NCI-H82 treated with DMSO at 0.1 percent for 48 hours (cell line): Measurements from ENCODE around the gene RAD51AP1.
"Not testable (repeated sequence)": the region's sequence is repeated elsewhere in the genome, so short reads cannot be mapped to it uniquely, and the experiment has no call there.

ENCODE experiments used
- DNase-seq: peaks from one replicate; lab custom pipeline; 2025; ENCODE audit not compliant: unreplicated experiment; lab: John Stamatoyannopoulos, UW

Gene RAD51AP1

GRCh38 chr12:4538207-4539160 lies at the start of gene RAD51AP1:
Gene RAD51AP1, plus strand, starts transcription at chr12:4538890. Its CDS starts 50 bp downstream, at chr12:4538940.
- peak; percentile 95 for DNase-seq

- no peak for DNase-seq
Measured at GRCh38 chr12:4489556-4489955, 49.1 kb upstream of the RAD51AP1 start.

DNA sequence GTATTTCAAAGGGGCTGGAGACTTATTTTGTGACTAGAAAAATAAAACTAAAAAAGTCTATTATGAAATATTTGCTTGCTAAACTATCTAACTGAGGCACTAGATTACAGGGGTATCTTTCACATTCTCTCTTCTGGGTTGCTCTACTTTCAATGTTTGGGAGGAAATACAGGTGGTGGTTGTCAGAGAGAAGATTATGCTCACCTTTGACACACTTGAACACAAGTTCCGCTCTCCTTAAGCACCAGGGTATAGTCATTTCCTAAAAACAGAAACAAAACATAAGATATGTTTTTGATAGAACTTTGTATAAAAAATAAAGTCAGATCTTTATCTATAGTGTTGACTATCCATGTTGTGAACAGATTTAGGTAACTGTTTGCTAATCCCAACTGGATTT lies 47.7 kb upstream of the RAD51AP1 start:
- DNase-seq, result no peak

DNA sequence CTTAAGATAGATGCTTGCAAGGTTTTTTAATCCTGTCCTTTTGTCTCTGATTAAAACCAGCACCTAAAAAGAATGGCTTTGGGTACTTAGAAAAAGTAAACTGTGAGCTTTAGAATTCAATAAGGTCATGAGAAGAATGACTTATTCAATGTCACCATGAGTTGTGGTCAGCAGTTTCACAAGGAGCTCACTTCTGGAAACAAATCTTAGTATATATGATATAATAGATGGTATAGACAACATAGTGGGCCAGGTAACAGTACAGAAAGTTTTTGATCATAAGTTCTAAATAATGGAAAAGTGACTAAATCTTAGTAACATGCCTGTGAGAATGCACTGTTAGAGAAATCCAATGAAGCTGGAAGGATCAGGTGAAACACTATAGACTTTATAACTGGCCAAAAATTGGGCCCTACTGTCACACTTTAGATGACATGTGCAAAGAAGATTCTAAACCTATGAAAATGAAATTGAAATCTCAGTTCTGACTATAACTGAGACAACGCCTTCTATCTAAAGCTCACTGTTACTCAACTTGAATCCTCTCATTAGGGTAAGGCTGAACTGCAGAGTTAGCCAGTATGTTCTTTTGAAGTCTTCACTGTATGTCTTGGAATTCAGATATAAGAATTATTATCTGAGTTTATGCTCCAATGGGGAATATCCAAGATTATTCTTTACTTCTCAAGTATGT lies 42.4 kb upstream of the RAD51AP1 start:
- DNase-seq, result no peak

DNA sequence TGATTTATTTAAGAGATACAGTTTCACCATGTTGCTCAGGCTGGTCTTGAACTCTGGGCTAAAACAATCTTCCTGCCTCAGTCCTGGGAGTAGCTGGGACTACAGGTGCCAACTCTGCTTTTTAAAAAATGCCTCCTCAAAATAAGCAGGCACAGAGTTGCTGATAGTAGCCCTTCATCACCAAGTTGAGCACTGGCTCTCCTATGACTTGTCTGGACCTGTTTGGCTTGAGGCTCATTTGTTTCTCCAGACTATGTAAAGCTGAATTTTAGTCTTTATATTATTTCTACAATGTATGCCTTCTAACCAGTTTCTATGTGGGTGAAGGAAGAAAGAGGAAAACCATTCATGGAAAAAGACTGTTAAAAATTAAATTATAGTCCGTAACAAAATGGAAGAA lies 39.5 kb upstream of the RAD51AP1 start:
- no peak for DNase-seq

DNA sequence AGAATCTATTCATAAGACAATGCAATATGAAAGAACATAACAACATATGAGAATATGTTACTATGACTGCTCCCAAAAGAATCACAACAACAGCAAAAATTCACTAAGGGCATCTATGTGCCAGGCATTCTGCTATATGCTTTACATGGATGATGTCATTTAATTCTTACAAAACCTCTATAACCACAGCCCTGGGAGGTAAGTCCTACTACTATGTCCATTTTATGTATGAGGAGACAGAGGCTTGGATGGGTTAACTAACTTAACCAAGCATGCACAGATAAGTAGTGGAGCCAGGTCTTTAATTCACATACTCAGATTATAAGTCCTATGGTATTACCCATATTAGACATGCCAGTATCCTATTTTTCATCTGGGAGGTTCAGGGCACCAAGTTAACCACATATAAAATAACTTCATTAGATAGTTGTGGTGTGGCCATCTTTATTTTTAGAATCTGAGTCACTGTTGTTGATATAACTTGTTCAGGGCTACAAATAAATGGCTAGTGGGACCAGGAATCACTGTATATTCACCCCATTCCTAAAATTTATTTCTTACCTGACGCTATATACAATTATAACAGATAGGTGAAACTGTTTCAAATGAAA lies 33.2 kb upstream of the RAD51AP1 start:
- no peak for DNase-seq

DNA sequence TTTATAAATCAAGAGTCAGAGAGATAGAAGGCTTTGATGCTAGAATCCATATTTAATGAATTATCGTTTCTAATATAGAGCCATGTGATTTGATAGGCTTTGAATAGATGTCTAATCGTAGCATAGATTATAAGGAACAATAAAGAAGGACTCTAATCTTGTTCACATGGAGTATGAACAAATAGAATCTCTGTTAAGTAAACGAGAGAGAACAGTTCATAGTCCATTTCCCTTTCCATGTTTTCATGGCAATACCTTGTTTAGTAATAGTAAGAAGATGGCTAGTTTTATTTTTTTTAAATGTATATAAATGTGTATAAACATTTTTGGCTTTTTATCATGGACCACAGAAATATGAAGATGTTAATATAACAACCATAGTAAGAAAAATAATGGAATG lies 32.3 kb upstream of the RAD51AP1 start:
- no peak for DNase-seq

GRCh38 chr12:4506870-4507269 lies 31.8 kb upstream of the RAD51AP1 start:
- DNase-seq, result no peak

DNA sequence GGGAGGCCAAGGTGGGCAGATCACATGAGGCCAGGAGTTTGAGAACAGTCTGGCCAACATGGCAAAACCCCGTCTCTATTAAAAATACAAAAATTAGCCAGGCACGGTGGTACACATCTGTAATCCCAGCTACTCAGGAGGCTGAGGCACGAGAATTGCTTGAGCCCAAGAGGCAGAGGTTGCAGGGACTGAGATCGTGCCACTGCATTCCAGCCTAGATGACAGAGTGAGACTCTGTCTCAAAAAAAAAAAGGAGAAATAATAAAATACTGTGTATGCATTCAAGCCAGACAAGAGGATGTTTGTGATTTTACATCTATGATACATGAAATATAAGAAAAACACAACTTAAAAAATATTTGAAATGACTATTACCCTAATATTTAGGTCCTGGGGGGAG lies 30.2 kb upstream of the RAD51AP1 start:
- DNase-seq, result not testable (repeated sequence)

GRCh38 chr12:4509269-4509668 lies 29.4 kb upstream of the RAD51AP1 start:
- not testable (repeated sequence) for DNase-seq

DNA sequence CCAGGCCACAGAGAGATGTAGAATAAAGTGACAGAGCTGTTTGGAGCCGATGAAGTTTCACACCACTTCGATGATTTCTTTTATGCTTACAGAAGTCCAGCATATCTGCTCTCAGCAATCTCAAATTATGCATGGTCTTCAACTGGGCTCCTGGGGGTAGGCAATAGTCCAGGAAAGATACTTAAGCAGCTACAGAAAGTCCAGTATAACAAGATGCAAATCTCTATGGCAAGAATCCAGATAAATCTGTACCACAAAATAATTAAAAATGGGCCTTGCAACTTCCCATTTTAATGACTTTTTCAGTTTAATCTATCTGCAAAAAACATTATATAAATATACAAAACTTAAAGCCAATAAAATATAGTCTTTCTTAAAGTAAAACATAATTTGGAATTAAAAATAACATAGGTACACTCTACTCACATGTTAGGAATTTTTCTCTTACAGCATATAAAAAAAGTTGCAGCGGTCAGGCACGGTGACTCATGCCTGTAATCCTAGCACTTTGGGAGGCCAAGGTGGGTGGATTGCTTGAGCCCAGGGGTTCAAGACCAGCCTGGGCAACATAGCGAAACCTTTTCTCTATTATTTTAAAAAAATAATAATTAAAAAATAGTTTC lies 20.5 kb upstream of the RAD51AP1 start:
- no peak for DNase-seq

DNA sequence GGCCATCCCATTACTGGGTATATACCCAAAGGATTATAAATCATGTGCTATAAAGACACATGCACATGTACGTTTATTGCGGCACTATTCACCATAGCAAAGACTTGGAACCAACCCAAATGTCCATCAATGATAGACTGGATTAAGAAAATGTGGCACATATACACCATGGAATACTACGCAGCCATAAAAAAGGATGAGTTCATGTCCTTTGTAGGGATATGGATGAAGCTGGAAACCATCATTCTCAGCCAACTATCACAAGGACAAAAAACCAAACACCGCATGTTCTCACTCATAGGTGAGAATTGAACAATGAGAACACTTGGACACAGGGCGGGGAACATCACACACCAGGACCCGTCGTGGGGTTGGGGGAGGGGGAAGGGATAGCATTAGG lies 15.2 kb upstream of the RAD51AP1 start:
- DNase-seq, result not testable (repeated sequence)

- DNase-seq, result peak; percentile 5
Measured at GRCh38 chr12:4526923-4527546, 11.7 kb upstream of the RAD51AP1 start.

- no peak for DNase-seq
Measured at GRCh38 chr12:4530160-4530559, 8.5 kb upstream of the RAD51AP1 start.

DNA sequence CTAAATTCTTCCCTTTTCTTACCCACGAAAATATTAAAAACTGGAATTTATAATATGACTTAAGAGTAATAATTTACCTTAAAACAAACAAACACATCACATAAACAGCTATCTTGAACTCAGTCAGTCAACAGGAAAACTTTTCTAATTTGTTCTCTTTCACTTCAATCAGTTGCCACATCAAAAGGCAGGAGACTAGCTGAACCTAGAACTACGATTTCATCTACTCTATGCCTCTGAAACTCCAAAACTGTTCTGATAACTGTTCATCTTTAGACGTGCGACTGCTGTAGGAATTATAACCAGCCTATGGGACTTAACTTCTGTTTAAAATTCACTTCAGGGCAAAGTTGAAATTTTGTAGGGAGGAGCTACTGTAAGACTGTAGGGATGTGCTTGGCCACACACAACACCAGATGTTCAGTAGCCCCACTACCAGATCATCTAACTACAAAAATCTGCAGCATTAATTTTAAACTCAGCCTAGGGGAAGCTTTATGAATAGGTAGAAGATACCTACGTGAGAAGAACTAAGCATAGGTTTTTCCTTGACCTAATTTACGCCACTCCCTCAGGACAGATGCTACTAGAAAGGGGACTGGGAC lies 7.6 kb upstream of the RAD51AP1 start:
- no peak for DNase-seq

DNA sequence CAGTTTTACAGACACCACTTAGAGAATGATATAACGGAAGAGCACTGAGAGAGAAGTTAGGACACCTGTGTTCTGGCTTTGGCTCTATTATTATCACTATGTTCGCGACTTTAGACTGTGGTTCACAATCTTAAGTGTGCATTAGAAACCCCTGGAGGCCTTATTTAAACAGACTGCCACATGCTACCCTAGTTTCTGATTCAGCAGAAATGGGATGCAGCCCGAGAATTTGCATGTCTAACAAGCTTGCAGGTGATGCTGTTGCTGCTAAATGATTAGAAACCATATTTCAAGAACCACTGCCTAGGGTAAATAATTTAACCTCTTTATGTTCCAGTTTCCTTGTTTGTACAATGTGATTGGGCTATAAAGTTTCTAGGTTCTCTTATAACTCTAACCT lies 3.6 kb upstream of the RAD51AP1 start:
- DNase-seq, result no peak

GRCh38 chr12:4535871-4536270 lies 2.8 kb upstream of the RAD51AP1 start:
- DNase-seq, result no peak

GRCh38 chr12:4539167-4539870 lies 629 bp downstream of the RAD51AP1 start:
- DNase-seq, result peak; percentile 36

DNA sequence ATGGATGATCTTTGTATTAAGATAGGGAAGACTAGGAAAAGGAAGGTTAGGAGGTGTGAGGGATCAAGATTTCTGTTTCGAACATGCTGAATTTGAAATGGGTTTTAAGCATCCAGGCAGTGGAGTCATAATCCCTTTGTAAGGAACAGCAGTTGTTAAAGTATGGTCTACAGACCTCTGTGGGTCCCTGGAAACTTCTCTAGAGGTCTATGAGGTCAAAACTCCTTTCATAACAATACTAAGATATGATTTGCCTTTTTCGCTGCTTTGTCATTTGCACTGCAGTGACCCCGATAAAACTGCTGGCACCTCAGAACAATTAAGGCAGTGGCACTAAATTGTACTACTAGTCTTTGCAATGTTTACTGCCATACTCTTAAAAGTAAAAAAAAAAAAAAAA lies 1.5 kb downstream of the RAD51AP1 start:
- DNase-seq, result no peak

GRCh38 chr12:4540638-4541037 lies 1.9 kb downstream of the RAD51AP1 start:
- DNase-seq, result no peak
